ENCODE measurements around the gene C20orf202. TPM values are rescaled to one million over a fixed set of nuclear protein-coding genes. Genes with fewer than 3 reads are reported as not detected.

The C20orf202 gene
- total RNA-seq, 4 donors from 2014 or later: 0.17 to 0.52 TPM; not detected in 2

DNA sequence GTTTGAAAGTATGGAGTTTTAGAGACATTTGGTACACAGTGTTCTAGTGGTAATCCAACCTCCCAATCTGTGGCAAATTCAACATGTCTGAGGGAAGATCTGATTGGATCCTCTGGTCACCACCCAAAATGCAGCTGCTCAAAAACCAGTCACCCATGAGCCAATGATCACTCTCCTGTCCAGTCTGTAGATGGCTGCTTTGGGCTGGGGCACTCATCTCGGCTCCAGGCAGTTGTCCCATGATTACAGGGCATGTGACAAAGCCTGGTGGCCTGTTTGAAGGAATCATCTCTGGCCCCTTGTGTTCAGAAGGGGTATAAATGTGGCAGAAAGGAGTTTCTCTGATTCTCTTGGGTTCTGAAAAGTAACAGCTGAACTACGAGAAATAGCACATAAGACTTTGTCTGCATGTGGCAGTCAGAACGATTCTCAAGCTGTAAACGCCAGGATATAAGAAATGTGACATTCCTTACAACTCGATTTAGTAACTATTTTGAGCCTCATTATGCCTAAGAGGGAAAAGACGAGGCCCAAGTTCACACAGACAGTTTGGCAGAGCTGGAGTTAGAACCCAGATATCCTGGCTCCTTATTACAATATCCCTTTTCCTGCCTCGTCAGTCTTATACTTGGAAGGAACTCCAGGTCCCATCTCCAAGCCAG is 3.9 kb upstream of the C20orf202 start:
- Histone ChIP-seq H3K9me3 (peaks cover 0 to 5% (median 0%) of the 10 kb centered on the region in 4 donors), H3K27ac (replicated peaks in 1 of 4) (no peak overlapping the region), H3K4me1 (no peaks in the 10 kb centered on the region), H3K4me3 (no peak overlapping the region), H3K36me3 (no peaks in the 10 kb centered on the region), H3K27me3 (peaks cover 0 to 8% (median 0%) of the 10 kb centered on the region in 4 donors)
- intact Hi-C loops (cut with DNase I): no loop called here
- TF ChIP-seq POLR2A (IDR thresholded peaks at IDR 0.05; ENCODE audit: low read depth): no peak
- no peak for TF ChIP-seq POLR2AphosphoS5 (IDR thresholded peaks at IDR 0.05)
- TF ChIP-seq CTCF (IDR thresholded peaks at IDR 0.05): no peak
- no peak for TF ChIP-seq EP300 (IDR thresholded peaks at IDR 0.05)
- WGBS: 57% methylated on average over 7 of the region's 7 CpGs
- DNase-seq (ENCODE audit: extremely low spot score): no peak

GRCh38 chr20:1199964-1200363 is 3.3 kb upstream of the C20orf202 start:
- 100% methylated on average over 1 of the region's 1 CpG for WGBS
- intact Hi-C loops (cut with DNase I): no loop called here
- TF ChIP-seq POLR2AphosphoS5 (IDR thresholded peaks at IDR 0.05): no peak
- no peak for TF ChIP-seq EP300 (IDR thresholded peaks at IDR 0.05)
- no peak for TF ChIP-seq POLR2A (IDR thresholded peaks at IDR 0.05; ENCODE audit: low read depth)
- no peak for TF ChIP-seq CTCF (IDR thresholded peaks at IDR 0.05)
- peaks cover 0 to 5% (median 0%) of the 10 kb centered on the region in 4 donors for H3K9me3 ChIP-seq
- no peaks in the 10 kb centered on the region for H3K36me3 ChIP-seq
- H3K27ac ChIP-seq (replicated peaks in 1 of 4): no peak overlapping the region
- peaks cover 0 to 8% (median 0%) of the 10 kb centered on the region in 4 donors for H3K27me3 ChIP-seq
- no peak for DNase-seq (ENCODE audit: extremely low spot score)
- no peak overlapping the region for H3K4me3 ChIP-seq
- H3K4me1 ChIP-seq: no peaks in the 10 kb centered on the region

DNA sequence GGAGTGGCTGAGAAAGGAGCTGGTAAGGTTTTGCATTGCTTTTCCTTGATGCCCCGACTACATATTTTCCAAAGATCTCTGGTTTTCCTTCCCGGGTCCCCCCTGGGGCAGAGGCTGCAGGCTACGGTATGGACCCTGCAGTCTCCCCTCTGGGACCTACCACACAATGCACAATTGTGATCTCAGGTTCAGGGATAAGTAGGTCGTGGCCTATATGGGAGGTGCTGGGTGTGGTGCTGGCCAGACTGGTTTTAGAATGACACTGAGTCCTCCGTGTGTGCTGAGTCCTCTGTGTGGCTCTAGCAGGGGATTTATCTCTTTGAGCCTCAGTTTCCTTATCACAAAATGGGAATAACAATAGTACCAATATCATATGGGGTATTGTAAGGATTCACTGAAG is 376 bp downstream of the C20orf202 start:
- H3K4me1 ChIP-seq: no peaks in the 10 kb centered on the region
- H3K36me3 ChIP-seq: no peaks in the 10 kb centered on the region
- WGBS: 85% methylated on average over 5 of the region's 5 CpGs
- H3K9me3 ChIP-seq: no peaks in the 10 kb centered on the region
- no peak overlapping the region for H3K27ac ChIP-seq (replicated peaks in 1 of 4)
- H3K27me3 ChIP-seq: peaks cover 0 to 13% (median 0%) of the 10 kb centered on the region in 4 donors
- intact Hi-C loops (cut with DNase I): no loop called here
- DNase-seq (ENCODE audit: extremely low spot score): no peak
- no peak overlapping the region for H3K4me3 ChIP-seq
- TF ChIP-seq CTCF (IDR thresholded peaks at IDR 0.05) (no peak), POLR2A (IDR thresholded peaks at IDR 0.05; ENCODE audit: low read depth) (no peak), EP300 (IDR thresholded peaks at IDR 0.05) (no peak), POLR2AphosphoS5 (IDR thresholded peaks at IDR 0.05) (no peak)

- WGBS: 62% methylated on average over 5 of the region's 5 CpGs
- intact Hi-C loops (cut with DNase I): no loop called here
These were observed 859 bp downstream of the C20orf202 start for GRCh38 chr20:1204113-1204512.

More at GRCh38 chr20:1204113-1204512, 859 bp downstream of the C20orf202 start:
- DNase-seq (ENCODE audit: extremely low spot score): no peak
- no peaks in the 10 kb centered on the region for H3K9me3 ChIP-seq
- H3K4me3 ChIP-seq: no peak overlapping the region
- no peaks in the 10 kb centered on the region for H3K4me1 ChIP-seq
- H3K27ac ChIP-seq (replicated peaks in 1 of 4): no peak overlapping the region
- H3K27me3 ChIP-seq: peaks cover 0 to 13% (median 0%) of the 10 kb centered on the region in 4 donors
- no peaks in the 10 kb centered on the region for H3K36me3 ChIP-seq
- TF ChIP-seq POLR2A (IDR thresholded peaks at IDR 0.05; ENCODE audit: low read depth) (no peak), POLR2AphosphoS5 (IDR thresholded peaks at IDR 0.05) (no peak), CTCF (IDR thresholded peaks at IDR 0.05) (no peak), EP300 (IDR thresholded peaks at IDR 0.05) (no peak)

All from esophagus muscularis mucosa (tissue), 4 donors.